GM12892 (cell line): Measurements from ENCODE around the gene KCTD17.
"Not testable (repeated sequence)": the region's sequence is repeated elsewhere in the genome, so short reads cannot be mapped to it uniquely, and the experiment has no call there.

ENCODE experiments used
- DNase-seq: peaks from one replicate; pipeline ENCODE4 v3.0.0; 2011; ENCODE audit not compliant: insufficient read length
- FAIRE-seq: peaks from 2 replicates; lab custom pipeline; 2011; peaks lifted over from hg19 to GRCh38; lab: Jason Lieb, UNC
- POLR2A ChIP-seq: IDR thresholded peaks from 2 replicates; pipeline ENCODE4 v1.6.1; 2011; ENCODE audit warnings: low read depth, low read length, control low read depth
- POLR2AphosphoS5 ChIP-seq: IDR thresholded peaks from 2 replicates; pipeline ENCODE4 v1.6.1; 2011; ENCODE audit warnings: low read depth, low read length, control low read depth
- TAF1 ChIP-seq: IDR thresholded peaks from 2 replicates; pipeline ENCODE4 v1.6.1; 2011; ENCODE audit warnings: low read depth, mild to moderate bottlenecking, control low read depth, low read length, borderline replicate concordance

KCTD17 gene

GRCh38 chr22:37069719-37070118, 18.2 kb downstream of the KCTD17 start:
- no peak for TF ChIP-seq TAF1
- TF ChIP-seq POLR2A = no peak
- no peak for TF ChIP-seq POLR2AphosphoS5
- DNase-seq (no peak), FAIRE-seq (no peak)

DNA sequence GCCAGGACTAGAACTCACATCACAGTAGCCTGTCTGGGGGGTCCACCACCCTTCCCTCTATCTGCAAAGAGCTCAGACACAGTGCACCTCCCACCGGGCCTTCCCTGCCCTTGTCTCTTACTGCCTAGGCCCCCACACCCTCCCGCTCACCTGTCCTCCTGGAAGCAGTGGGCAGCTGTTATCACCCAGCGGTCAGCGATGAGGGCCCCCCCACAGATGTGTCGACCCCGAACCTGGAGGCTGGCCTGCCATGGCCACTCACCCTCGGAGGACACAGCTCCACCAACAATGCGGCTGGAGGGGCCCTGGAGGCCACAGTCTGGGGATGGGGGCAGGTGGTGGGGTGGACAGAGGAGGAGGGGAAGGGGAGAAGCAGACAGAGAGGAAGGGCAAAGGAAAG, 18.8 kb downstream of the KCTD17 start:
- DNase-seq (no peak), FAIRE-seq (no peak)
- TF ChIP-seq POLR2AphosphoS5 = no peak
- no peak for TF ChIP-seq POLR2A
- no peak for TF ChIP-seq TAF1

GRCh38 chr22:37070744-37071143, 19.2 kb downstream of the KCTD17 start:
- DNase-seq = no peak
- TF ChIP-seq POLR2AphosphoS5 (no peak), POLR2A (no peak), TAF1 (no peak)
- FAIRE-seq = no peak

GRCh38 chr22:37071850-37072592, 20.5 kb downstream of the KCTD17 start:
- FAIRE-seq, DNase-seq: not testable (repeated sequence)

DNA sequence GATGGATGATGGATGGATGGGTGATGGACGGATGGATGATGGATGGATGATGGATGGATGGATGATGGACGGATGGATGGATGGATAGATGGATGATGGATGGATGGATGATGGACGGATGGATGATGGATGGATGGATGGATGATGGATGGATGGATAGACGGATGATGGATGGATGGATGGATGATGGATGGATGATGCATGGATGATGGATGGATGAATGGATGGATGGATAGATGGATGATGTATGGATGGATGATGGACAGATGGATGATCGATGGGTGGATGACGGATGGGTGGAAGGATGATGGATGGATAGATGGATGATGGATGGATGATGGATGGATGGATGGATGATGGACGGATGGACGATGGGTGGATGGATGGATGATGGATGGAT, 21.1 kb downstream of the KCTD17 start:
- FAIRE-seq (no peak), DNase-seq (no peak)
- no peak for TF ChIP-seq POLR2AphosphoS5
- no peak for TF ChIP-seq POLR2A
- no peak for TF ChIP-seq TAF1

DNA sequence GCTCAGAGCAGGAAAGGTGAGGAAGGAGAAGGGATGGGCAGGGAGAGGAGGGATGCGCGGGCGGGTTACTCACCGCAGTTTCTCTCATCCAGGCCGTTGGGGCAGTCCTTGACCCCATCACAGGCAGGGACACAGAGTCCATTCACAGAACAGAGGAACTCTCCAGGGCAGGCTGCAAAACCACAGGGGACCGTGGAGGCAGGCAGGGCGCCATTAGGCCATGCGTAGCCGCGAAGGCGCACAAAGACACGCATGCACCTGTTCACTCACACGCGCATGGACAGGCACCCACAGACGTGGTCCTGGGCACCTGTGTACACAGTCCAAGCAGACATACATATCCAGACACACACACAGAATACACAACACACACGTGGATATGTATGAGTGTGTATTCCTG, 23.0 kb downstream of the KCTD17 start:
- FAIRE-seq (no peak), DNase-seq (no peak)
- TF ChIP-seq POLR2AphosphoS5 (no peak), POLR2A (no peak), TAF1 (no peak)

DNA sequence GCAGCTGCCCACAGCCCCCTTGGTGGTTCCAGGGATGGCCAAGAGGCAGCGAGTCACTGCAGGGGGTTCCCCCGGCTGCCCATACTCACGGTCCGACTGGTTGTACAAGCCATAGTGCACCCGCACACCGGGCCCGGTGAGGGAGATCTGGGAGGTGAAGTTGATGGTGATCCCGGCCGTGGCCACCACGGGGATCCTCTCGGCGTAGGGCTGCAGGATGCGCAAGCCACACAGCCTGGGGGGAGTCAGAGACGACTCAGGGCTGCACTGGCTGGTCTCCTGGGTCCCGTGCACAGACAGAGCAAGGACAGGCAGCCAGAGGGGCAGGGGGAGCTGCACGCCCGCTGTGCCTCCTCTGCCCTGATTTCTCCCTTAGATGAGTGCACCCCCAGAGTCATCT, 23.5 kb downstream of the KCTD17 start:
- no peak for FAIRE-seq
- no peak for TF ChIP-seq TAF1
- TF ChIP-seq POLR2A = no peak
- TF ChIP-seq POLR2AphosphoS5 = no peak
- DNase-seq = no peak

- DNase-seq (no peak), FAIRE-seq (no peak)
- TF ChIP-seq TAF1 (no peak), POLR2AphosphoS5 (no peak), POLR2A (no peak)
Measured at GRCh38 chr22:37075822-37076433, 24.4 kb downstream of the KCTD17 start.

GRCh38 chr22:37077802-37078448, 26.4 kb downstream of the KCTD17 start:
- peak; percentile 92 for DNase-seq
- FAIRE-seq = peak; percentile 82
- no peak for TF ChIP-seq POLR2AphosphoS5
- TF ChIP-seq POLR2A = no peak
- no peak for TF ChIP-seq TAF1

DNA sequence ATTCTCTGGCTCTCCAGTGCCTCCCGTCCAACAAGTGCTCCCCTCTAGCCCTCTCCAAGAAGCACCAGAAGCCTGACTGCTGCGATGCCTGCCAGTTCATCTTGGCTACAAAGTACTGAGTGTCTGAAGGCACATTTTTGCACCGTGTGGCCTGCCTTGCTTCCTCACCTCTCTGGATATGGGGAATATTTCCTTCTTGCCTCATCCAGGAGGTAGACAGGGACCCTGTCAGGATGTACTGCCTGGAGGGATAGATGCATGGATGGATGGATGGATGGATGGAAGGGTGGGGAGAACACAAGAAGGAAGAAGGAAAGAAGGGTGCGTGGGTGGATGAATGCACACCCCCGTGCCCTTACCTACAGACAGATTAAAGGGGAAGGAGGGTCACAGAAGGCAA, 27.6 kb downstream of the KCTD17 start:
- TF ChIP-seq POLR2AphosphoS5 = no peak
- no peak for TF ChIP-seq POLR2A
- TF ChIP-seq TAF1 = no peak
- FAIRE-seq = peak; percentile 21
- no peak for DNase-seq

GRCh38 chr22:37079668-37080171, 28.2 kb downstream of the KCTD17 start:
- FAIRE-seq = peak; percentile 88
- TF ChIP-seq POLR2A (no peak), TAF1 (no peak), POLR2AphosphoS5 (no peak)
- no peak for DNase-seq
